Ovary (tissue), 3 donors: ENCODE data around the gene PAK1.

Experiments used
- CTCF ChIP-seq, 3 donors: fragments of 450-650 bp in 2 of 3; fragments of 200-600 bp in 1 of 3; IDR thresholded peaks; one replicate each; pipeline versions ENCODE4 v1.5.1 to v1.8.0; 2016 to 2022; ENCODE audit warnings: antibody characterized with exemption in 3 of 3, mild to moderate bottlenecking in 1 of 3
- EP300 ChIP-seq: sonication (generic); formaldehyde crosslinking; IDR thresholded peaks from one replicate; pipeline ENCODE4 v1.6.1; 2017; ENCODE audit warnings: antibody characterized with exemption
- POLR2A ChIP-seq: fragments of 450-650 bp; IDR thresholded peaks from one replicate; pipeline ENCODE4 v1.6.1; 2017; ENCODE audit warnings: antibody characterized with exemption, mild to moderate bottlenecking, moderate library complexity
- donor health status: DM: no; HTN: no; CAD: no.

- TF ChIP-seq CTCF (IDR thresholded peaks at IDR 0.05) (no peak), POLR2A (no peak), EP300 (no peak)
Observed at GRCh38 chr11:77431813-77432212, 42.1 kb downstream of the PAK1 start.
